H4 (cell line): ENCODE measurements around the gene SFT2D3. TPM values are rescaled to one million over a fixed set of nuclear protein-coding genes. Genes with fewer than 3 reads are reported as not detected.
A peak's percentile ranks its signal among the peaks of the same experiment; 100 is the strongest.

Source experiments
- DNase-seq: peaks from one replicate; pipeline ENCODE4 v3.0.0-alpha.2; 2015; ENCODE audit warnings: low spot score
- total RNA-seq: library from RNA; depleted of rRNA; stranded (reverse); fragments of >200 nt; shearing (Covaris generic); gene quantifications from 2 replicates; pipeline ENCODE4 v1.2.3, GENCODE V29; 2014; rRNA removed

SFT2D3 gene, protein sequence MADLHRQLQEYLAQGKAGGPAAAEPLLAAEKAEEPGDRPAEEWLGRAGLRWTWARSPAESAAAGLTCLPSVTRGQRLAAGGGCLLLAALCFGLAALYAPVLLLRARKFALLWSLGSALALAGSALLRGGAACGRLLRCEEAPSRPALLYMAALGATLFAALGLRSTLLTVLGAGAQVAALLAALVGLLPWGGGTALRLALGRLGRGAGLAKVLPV
- 8.3 and 8.7 TPM in 2 replicates for total RNA-seq

GRCh38 chr2:127701193-127701650 lies at the start of gene SFT2D3:
Gene SFT2D3, plus strand, starts transcription at chr2:127701497. Its CDS starts 32 bp downstream, at chr2:127701529.
- DNase-seq: peak; percentile 85

DNA sequence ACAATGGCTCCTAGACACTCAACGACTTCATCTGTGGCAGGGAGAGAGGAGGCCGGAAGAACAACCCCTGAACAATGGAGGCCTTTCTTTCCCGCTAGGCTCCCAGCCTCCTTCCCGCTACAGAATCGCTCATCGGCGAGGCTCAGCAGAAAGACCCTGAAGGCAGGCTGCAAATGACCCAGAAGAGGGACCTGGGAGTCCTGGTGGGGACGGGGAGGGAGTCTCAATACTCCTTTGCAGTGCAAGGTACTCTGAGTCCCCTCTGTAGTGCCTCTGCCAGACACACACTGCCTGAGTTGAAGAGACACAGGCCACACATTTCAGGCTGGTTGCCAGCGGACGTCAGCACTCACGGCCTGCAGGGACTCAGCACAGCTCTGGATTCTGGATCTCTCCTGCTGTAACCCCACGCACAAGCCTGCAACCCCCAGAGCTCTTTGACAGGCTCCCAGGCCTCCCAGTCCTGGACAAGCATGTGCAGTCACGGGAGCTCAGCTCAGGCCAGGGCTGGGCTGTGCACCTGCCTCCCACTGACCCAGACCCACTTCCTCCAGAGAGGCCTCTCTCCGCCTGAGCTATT lies 49.2 kb upstream of the SFT2D3 start:
- no peak for DNase-seq

GRCh38 chr2:127652786-127653357 lies 48.4 kb upstream of the SFT2D3 start:
- no peak for DNase-seq

- DNase-seq: no peak
These were observed 47.7 kb upstream of the SFT2D3 start for GRCh38 chr2:127653421-127654083.

DNA sequence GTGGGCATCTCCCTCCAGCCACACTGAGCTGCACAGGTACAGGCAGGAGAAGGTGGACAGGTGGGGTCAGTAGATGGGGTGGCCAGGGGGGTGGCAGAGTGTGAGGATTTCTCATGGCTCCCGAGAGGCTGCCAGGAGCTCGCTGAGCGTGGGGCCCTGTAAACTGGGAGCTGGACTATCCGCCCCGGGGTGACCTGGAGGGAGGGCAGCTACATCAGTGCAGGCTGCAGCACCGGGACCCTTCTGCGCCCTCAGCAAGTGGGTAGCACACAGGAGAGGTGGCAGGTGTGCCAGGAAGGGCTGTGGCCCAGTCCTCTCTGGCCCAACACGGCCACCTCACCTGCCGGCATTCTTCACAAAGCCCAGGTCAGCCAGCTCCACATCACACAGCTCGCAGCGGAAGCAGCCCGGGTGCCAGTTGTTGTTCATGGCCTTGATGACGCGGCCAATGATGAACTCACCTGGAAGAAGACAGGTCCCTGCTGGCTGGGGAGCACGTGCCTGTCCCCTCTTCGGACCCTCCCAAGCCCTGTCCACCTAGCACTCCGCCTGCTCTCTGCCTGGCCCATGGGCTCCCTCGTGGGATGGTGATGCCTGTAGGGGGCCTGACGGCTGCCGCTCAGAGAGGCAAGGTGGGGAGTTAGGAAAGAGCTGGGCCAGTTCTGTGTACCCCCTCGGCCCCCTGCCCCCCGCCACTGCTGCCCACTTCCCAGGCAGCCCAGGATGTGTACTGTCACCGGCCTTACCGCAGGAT lies 47.0 kb upstream of the SFT2D3 start:
- no peak for DNase-seq

GRCh38 chr2:127654838-127655175 lies 46.5 kb upstream of the SFT2D3 start:
- no peak for DNase-seq

GRCh38 chr2:127655209-127656073 lies 45.9 kb upstream of the SFT2D3 start:
- no peak for DNase-seq

DNA sequence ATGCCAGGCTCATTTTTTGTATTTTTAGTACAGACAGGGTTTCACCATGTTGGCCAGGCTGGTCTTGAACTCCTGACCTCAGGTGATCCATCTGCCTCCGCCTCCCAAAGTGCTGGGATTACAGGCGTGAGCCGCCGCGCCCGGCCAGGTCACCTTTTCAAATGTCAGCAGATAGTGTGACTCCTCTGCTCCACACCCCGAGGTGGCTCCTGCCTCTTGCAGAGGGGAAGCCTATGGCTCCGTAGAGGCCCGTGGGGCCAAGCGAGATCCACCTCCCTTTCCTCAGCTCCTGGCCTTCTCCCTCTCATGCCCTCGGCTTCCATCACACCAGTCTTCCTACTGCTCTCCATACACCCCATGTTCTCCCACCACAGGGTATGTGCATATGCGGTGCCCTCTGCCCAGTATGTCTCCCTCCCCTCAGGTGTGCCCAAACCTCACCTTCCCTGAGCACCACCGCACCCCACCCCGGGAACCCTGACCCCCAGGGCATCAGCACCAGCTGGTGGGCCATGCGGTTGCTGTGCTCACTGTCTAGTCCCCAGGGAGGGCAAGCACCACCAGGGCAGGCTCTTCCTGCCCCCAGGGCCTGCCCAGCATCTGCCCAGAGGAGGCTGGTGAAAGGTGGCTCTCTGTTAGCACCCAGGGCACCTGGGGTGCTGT lies 44.6 kb upstream of the SFT2D3 start:
- no peak for DNase-seq

- DNase-seq: no peak
These were observed 44.1 kb upstream of the SFT2D3 start for GRCh38 chr2:127657232-127657595.

DNA sequence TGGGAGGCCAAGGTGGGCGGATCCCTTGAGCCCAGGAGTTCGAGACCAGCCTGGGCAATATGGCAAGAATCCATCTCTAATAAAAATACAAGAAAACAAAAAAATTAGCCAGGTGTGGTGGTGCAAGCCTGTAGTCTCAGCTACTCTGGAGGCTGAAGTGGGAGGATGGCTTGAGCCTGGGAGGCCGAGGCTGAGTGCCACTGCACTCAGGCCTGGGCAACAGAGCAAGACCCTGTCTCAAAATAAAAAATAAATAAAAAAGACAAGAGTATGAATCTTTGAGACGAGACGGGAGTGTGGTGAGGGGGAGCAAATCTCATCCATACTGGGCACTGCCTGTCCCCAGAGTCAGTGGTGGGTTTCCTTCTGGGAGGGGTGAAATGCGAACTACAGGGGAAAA lies 43.2 kb upstream of the SFT2D3 start:
- DNase-seq: no peak

DNA sequence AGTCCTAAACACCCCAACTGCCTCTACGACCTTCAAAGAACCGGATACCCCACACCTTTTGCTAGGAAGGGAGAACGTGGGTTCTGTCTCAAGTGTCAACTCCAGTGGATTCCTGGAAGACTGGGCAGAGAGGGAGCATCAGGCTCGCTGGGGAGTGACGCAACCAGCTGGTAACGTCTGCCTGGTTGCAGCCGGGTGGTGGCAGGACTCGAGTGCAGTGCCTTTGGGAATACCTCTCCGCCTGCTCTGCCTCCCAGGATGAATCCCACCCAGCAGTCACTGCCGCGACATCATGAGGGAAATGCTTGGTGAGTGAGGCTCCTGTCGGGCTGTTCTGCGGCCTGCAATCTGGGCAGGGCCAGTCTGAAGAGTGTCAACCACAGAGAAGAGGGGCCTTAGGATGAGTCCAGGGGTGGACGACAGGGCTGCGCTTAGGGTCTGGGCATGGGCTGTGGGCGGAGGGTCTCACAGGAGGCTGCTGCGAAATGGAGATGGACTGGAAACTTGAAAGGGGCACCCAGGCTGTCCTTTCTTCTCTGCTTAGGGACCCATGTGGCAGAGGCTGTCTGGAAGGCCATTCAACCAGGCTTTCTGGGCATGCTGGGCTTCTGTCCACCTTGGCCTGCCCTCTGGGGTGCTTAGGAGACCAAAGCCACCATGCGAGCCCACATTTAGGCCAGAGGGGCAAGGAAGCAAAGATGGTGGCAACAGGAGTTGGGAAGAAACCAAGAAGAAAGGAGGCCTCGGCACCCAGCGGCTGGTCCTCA lies 42.5 kb upstream of the SFT2D3 start:
- no peak for DNase-seq

DNA sequence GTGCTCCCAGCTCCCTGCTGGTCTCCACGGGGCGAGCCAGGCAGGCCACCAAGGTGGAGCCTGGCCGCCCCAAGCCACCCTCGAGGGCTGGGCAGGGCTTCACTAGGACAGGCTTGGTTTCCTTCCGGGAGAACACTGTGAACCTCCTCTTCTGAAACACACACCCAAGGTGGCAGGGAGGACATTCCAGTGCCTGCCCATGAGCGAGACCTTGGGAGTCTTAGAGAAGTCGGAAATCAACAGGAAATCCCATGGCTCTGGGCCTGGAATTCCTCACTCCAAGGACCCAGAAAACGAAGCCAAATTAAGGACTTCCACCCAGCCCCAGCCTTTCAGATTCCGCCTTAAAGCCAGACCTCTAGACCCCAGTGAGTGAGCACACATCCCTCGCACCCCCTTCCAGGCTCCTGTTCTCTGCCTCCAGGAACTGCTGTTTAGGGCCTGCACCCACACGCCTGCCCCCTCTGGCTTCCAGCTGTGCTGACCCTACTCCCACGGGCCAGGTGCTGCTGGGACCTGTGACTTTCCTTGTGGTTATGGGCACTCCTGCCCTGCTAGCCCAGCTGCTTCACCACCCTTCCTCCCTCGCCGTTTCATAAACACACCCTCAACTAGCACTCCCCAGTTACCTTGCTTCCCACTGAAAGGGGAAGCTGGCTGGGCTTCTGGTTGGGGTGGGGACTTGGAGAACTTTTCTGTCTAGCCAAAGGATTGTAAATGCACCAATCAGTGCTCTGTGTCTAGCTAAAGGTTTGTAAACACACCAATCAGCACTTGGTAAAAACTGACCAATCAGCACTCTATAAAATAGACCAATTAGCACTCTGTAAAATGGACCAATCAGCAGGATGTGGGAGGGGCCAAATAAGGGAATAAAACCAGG lies 41.6 kb upstream of the SFT2D3 start:
- DNase-seq: no peak

DNA sequence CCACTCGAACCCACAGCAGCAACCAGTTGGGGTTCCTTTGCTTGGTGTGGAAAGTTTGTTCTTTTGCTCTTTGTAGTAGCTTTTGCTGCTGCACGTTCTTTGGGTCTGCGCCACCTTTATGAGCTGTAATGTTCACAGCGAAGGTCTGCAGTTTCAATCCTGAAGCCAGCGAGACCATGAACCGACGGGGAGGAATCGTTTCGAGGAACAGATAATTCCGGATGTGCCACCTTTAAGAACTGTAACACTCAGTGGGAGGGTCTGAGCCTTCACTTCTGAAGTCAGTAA lies 41.1 kb upstream of the SFT2D3 start:
- no peak for DNase-seq

DNA sequence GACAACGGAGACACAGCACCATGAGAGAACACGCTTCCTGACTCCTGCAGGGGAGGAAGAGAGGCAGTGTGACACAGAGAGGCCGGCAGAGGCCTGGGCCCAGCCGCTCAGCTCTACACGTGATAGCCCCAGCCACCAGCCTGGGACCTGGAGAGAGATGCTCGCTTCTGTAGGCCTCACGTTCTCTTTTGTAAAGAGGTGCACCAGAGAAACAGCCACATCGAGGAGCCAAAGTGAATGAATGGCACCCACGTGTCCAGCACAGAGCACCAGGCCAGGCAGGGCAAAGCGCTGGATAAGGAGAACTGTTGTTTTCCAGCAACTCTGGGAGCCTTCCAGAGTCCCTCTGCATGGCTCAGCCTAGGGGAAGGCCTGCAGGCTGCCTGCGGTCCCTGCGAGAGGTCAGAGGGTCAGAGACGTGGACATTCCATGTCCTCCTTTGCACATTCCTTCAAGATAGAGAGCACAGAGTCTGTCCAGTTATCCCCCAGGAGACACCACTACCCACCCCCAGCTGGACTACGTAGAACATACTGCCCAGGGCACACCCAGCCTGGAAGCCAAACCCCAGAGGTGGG lies 40.1 kb upstream of the SFT2D3 start:
- no peak for DNase-seq

- no peak for DNase-seq
These were observed 39.3 kb upstream of the SFT2D3 start for GRCh38 chr2:127661949-127662510.

DNA sequence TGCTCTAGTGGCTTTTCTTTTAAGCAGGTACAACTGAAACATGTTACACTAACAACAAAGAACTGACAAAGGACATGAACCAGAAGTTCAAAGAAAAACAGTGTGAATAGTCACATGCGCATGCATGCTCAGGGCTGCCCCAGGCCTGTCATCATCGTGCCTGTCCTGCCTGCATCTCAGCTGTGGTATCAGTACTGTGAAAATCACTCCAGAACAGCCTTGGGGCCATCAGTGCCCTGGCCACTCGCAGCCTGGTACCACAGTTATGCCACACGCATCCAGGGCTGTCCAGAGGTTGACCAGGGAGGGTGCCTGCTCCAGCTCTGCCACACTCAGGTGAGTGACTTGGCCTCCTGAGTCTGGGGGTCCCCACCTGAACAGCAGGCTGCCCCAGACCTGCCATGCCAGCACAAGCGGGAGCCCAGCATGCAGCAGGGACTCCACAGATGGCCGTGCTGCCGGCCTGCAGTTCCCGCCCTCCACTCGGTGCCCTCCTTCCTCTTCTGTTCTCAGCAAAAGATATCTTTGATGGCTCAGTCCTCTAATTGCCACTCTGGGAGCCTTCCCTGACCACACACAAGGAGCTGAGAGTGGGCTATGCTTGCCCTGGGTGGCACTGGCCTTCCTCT lies 38.2 kb upstream of the SFT2D3 start:
- no peak for DNase-seq

DNA sequence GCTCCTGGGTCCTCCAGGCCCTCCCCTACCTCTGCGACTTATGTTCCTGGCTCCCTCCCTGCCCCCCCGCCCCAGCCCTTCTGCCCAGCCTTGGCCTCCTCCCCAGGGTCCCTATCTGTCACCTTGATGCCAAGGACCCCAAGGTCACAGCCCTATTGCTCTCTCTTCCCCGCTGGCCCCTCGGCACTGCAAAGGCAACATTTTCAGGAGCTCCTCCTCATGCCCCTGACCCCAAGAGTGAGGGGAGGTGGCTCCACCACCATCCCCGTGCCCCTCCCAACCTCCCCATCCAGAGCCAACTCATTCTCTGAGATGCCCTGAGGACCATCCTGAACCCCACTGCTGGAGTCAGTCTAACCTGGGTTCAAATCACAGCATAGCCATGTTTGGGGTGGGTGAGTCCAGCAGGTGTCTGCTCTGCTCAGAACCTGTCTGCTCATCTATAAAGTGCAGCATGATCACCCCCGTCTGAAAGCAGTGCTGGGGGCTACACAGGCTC lies 37.7 kb upstream of the SFT2D3 start:
- no peak for DNase-seq
